Keratinocyte (primary cell): ENCODE measurements around the gene SRPK2. TPM values are rescaled to one million over a fixed set of nuclear protein-coding genes. Genes with fewer than 3 reads are reported as not detected.

Experiments
- DNase-seq: peaks from one replicate; pipeline ENCODE4 v3.0.0-alpha.2; 2011; ENCODE audit warnings: low read depth, missing footprints, low spot score
- FAIRE-seq: peaks from 2 replicates; lab custom pipeline; 2011; peaks lifted over from hg19 to GRCh38; lab: Jason Lieb, UNC
- H2AFZ ChIP-seq: 2 replicates; pipeline ENCODE4 v1.6.0; 2012; ENCODE audit warnings: low read length, control low read depth, inconsistent platforms; ENCODE audit not compliant: control insufficient read depth
- H3K27ac ChIP-seq: 2 replicates; pipeline ENCODE4 v1.5.1; 2011; ENCODE audit warnings: low read length; ENCODE audit not compliant: control insufficient read depth, insufficient read depth
- H3K27me3 ChIP-seq: 3 replicates; pipeline ENCODE4 v1.6.0; 2011; ENCODE audit warnings: low read length; ENCODE audit not compliant: control insufficient read depth, insufficient read depth; ENCODE audit errors: extremely low read depth
- H3K36me3 ChIP-seq, 2 experiments: 2 replicates in 1 of 2; 3 replicates in 1 of 2; pipeline ENCODE4 v1.5.1; 2011; ENCODE audit warnings: low read length in 2 of 2, mild to moderate bottlenecking in 1 of 2; ENCODE audit not compliant: control insufficient read depth in 2 of 2, insufficient read depth in 2 of 2; ENCODE audit errors: extremely low read depth in 1 of 2
- H3K4me1 ChIP-seq: 3 replicates; pipeline ENCODE4 v1.5.1; 2011; ENCODE audit warnings: low read length; ENCODE audit not compliant: control insufficient read depth, insufficient read depth; ENCODE audit errors: extremely low read depth
- H3K4me2 ChIP-seq: 3 replicates; pipeline ENCODE4 v1.6.0; 2011; ENCODE audit warnings: low read depth, low read length; ENCODE audit not compliant: control insufficient read depth, insufficient read depth; ENCODE audit errors: extremely low read depth
- H3K4me3 ChIP-seq, 3 experiments: fragments of 200-600 bp in 1 of 3; sonication (generic) in 1 of 3; 2 replicates in 2 of 3; 3 replicates in 1 of 3; pipeline ENCODE4 v1.5.1; 2011 to 2016; ENCODE audit warnings: low read length in 3 of 3, mild to moderate bottlenecking in 3 of 3, control low read depth in 2 of 3, inconsistent platforms in 1 of 3, low read depth in 1 of 3, mixed read lengths in 1 of 3, mixed run types in 1 of 3, moderate library complexity in 1 of 3; ENCODE audit not compliant: control insufficient read depth in 2 of 3, insufficient read depth in 2 of 3; ENCODE audit errors: extremely low read depth in 1 of 3
- H3K79me2 ChIP-seq: 2 replicates; pipeline ENCODE4 v1.6.0; 2012; ENCODE audit warnings: low read length; ENCODE audit not compliant: control insufficient read depth, insufficient read depth
- H3K9ac ChIP-seq: 3 replicates; pipeline ENCODE4 v1.6.0; 2011; ENCODE audit warnings: low read length; ENCODE audit not compliant: control insufficient read depth, insufficient read depth; ENCODE audit errors: extremely low read depth
- H3K9me1 ChIP-seq: 3 replicates; pipeline ENCODE4 v1.6.0; 2011; ENCODE audit warnings: low read length; ENCODE audit not compliant: control insufficient read depth, insufficient read depth; ENCODE audit errors: extremely low read depth
- H3K9me3 ChIP-seq: 2 replicates; pipeline ENCODE4 v1.5.1; 2012; ENCODE audit warnings: low read depth, low read length; ENCODE audit not compliant: control insufficient read depth
- H4K20me1 ChIP-seq: 3 replicates; pipeline ENCODE4 v1.6.0; 2011; ENCODE audit warnings: low read length; ENCODE audit not compliant: control insufficient read depth, insufficient read depth; ENCODE audit errors: extremely low read depth
- CTCF ChIP-seq, 3 experiments: IDR thresholded peaks in 1 of 3; conservative IDR thresholded peaks in 1 of 3; optimal IDR thresholded peaks in 1 of 3; 2 replicates in 2 of 3; 3 replicates in 1 of 3; pipeline versions ENCODE3 to v1.5.1; 2011; ENCODE audit warnings: low read length in 3 of 3, mild to moderate bottlenecking in 3 of 3, moderate library complexity in 2 of 3, control low read depth in 1 of 3, inconsistent platforms in 1 of 3; ENCODE audit not compliant: insufficient read depth in 2 of 3; ENCODE audit errors: extremely low read depth in 1 of 3
- EZH2 ChIP-seq: IDR thresholded peaks from one replicate; pipeline ENCODE4 v1.6.1; 2012; ENCODE audit warnings: inconsistent platforms, mild to moderate bottlenecking, low read length, moderate library complexity
- dilution Hi-C: fragments of 300-500 bp; cut with MboI; formaldehyde crosslinking; loops from one replicate; pipeline ENCODE4 v1.7.0; 2020; ENCODE audit warnings: low sequenced_read_pairs; ENCODE audit not compliant: extremely low pct_ligation_motif_present
- polyA plus RNA-seq, 5 experiments: library from polyadenylated mRNA; depleted of rRNA in 3 of 5; stranded (reverse) in 3 of 5; stranded (forward) in 1 of 5; unstranded in 1 of 5; fragments of >200 nt; gene quantifications; 1 replicate in 1 of 5; 2 replicates in 3 of 5; 3 replicates in 1 of 5; pipeline versions ENCODE4 v1.2.1 to v1.2.3, GENCODE V29; 2011 to 2012; ENCODE audit warnings: missing spikeins in 2 of 5, low read depth in 1 of 5, low replicate concordance in 1 of 5

Gene SRPK2
- polyA plus RNA-seq, 1 donor (not counting 4 experiments of a cell fraction or from before 2014, with no cell fraction given) = 40.2 TPM

- DNase-seq (no peak), FAIRE-seq (no peak)
- Histone ChIP-seq H2AFZ (no peak overlapping the region), H3K9me3 (no peaks in the 10 kb centered on the region), H3K9ac (no peak overlapping the region), H3K36me3 (peaks cover 5 to 11% of the 10 kb centered on the region in 2 experiments), H3K9me1 (no peaks in the 10 kb centered on the region), H3K27ac (no peak overlapping the region), H3K27me3 (no peaks in the 10 kb centered on the region), H3K79me2 (peaks cover 2% of the 10 kb centered on the region), H3K4me3 (no peak overlapping the region), H4K20me1 (no peaks in the 10 kb centered on the region), H3K4me2 (no peak overlapping the region), H3K4me1 (no peaks in the 10 kb centered on the region)
- TF ChIP-seq CTCF (optimal IDR thresholded peaks at IDR 0.05 in 1 of 3, IDR thresholded peaks at IDR 0.05 in 1 of 3, conservative IDR thresholded peaks at IDR 0.05 in 1 of 3; ENCODE audit: extremely low read depth in 1 of 3, insufficient read depth in 2 of 3, low read length in 3 of 3) (no peak), EZH2 (no peak)
- dilution Hi-C loops = no loop called here
Observed at GRCh38 chr7:105088456-105088855, 300.3 kb downstream of the SRPK2 start.

GRCh38 chr7:105087981-105088380, 300.7 kb downstream of the SRPK2 start:
- DNase-seq (no peak), FAIRE-seq (no peak)
- Histone ChIP-seq H3K4me2 (no peak overlapping the region), H3K9me3 (no peaks in the 10 kb centered on the region), H3K4me1 (no peaks in the 10 kb centered on the region), H3K79me2 (peaks cover 2% of the 10 kb centered on the region), H3K9me1 (no peaks in the 10 kb centered on the region), H3K27ac (no peak overlapping the region), H3K4me3 (no peak overlapping the region), H3K9ac (no peak overlapping the region), H2AFZ (no peak overlapping the region), H3K36me3 (peaks cover 5 to 11% of the 10 kb centered on the region in 2 experiments), H4K20me1 (no peaks in the 10 kb centered on the region), H3K27me3 (no peaks in the 10 kb centered on the region)
- TF ChIP-seq EZH2 (no peak), CTCF (optimal IDR thresholded peaks at IDR 0.05 in 1 of 3, IDR thresholded peaks at IDR 0.05 in 1 of 3, conservative IDR thresholded peaks at IDR 0.05 in 1 of 3; ENCODE audit: extremely low read depth in 1 of 3, insufficient read depth in 2 of 3, low read length in 3 of 3) (no peak)
- dilution Hi-C loops = no loop called here
